GM18951 (cell line): ENCODE results near the gene DPP6.
"Not testable (repeated sequence)": the region's sequence is repeated elsewhere in the genome, so short reads cannot be mapped to it uniquely, and the experiment has no call there.

Experiments
- POLR2A ChIP-seq: IDR thresholded peaks from 4 replicates; pipeline ENCODE4 v1.6.1; 2011; ENCODE audit warnings: mild to moderate bottlenecking; ENCODE audit not compliant: insufficient read length, insufficient read depth; ENCODE audit errors: extremely low read depth
- in situ Hi-C: fragments of 300-500 bp; cut with MboI; formaldehyde crosslinking; loops from one replicate; pipeline ENCODE4 v1.12.0; 2022; ENCODE audit warnings: low sequenced_read_pairs, mixed read lengths, inconsistent platforms; ENCODE audit not compliant: unreplicated experiment

The DPP6 gene

GRCh38 chr7:154649434-154649833 lies 597.2 kb downstream of the DPP6 start:
- in situ Hi-C loops = no loop called here
- TF ChIP-seq POLR2A = no peak

- TF ChIP-seq POLR2A = no peak
- in situ Hi-C loops = no loop called here
These were observed 598.1 kb downstream of the DPP6 start for GRCh38 chr7:154650275-154650674.

GRCh38 chr7:154651501-154651900 lies 599.3 kb downstream of the DPP6 start:
- TF ChIP-seq POLR2A = no peak
- in situ Hi-C loops = no loop called here

GRCh38 chr7:154652564-154652963 lies 600.4 kb downstream of the DPP6 start:
- TF ChIP-seq POLR2A = no peak
- in situ Hi-C loops = no loop called here

GRCh38 chr7:154653281-154653680 lies 601.1 kb downstream of the DPP6 start:
- TF ChIP-seq POLR2A = no peak
- in situ Hi-C loops = no loop called here

GRCh38 chr7:154656618-154657017 lies 604.4 kb downstream of the DPP6 start:
- in situ Hi-C loops = no loop called here
- no peak for TF ChIP-seq POLR2A

- TF ChIP-seq POLR2A = no peak
These were observed 614.6 kb downstream of the DPP6 start for GRCh38 chr7:154666768-154667167.

GRCh38 chr7:154672659-154673415 lies 620.6 kb downstream of the DPP6 start:
- no peak for TF ChIP-seq POLR2A
- in situ Hi-C loops = no loop called here

More at GRCh38 chr7:154666768-154667167, 614.6 kb downstream of the DPP6 start:
- in situ Hi-C loops = no loop called here

- no peak for TF ChIP-seq POLR2A
- in situ Hi-C loops = no loop called here
These were observed 622.0 kb downstream of the DPP6 start for GRCh38 chr7:154674191-154674590.

GRCh38 chr7:154675560-154675959 lies 623.4 kb downstream of the DPP6 start:
- TF ChIP-seq POLR2A = no peak
- in situ Hi-C loops = no loop called here

GRCh38 chr7:154676033-154676421 lies 623.8 kb downstream of the DPP6 start:
- in situ Hi-C loops = not testable (repeated sequence)

- in situ Hi-C loops = no loop called here
- TF ChIP-seq POLR2A = no peak
These were observed 624.4 kb downstream of the DPP6 start for GRCh38 chr7:154676422-154677073.

GRCh38 chr7:154677454-154677853 lies 625.3 kb downstream of the DPP6 start:
- TF ChIP-seq POLR2A = no peak
- in situ Hi-C loops = no loop called here

- in situ Hi-C loops = not testable (repeated sequence)
These were observed 625.9 kb downstream of the DPP6 start for GRCh38 chr7:154678001-154678550.

- TF ChIP-seq POLR2A = no peak
- in situ Hi-C loops = no loop called here
These were observed 627.3 kb downstream of the DPP6 start for GRCh38 chr7:154679379-154680053.
